Right lobe of liver (tissue), 6 donors: ENCODE results near the gene SEMA4D. TPM values are rescaled to one million over a fixed set of nuclear protein-coding genes. Genes with fewer than 3 reads are reported as not detected.

ENCODE experiments used
- ATAC-seq, 4 donors: fragments of 200-7000 bp; cut with Tn5 transposase; one replicate each; pipeline ENCODE4 v1.9.1; 2020; ENCODE audit warnings: mild to moderate bottlenecking in 4 of 4, moderate library complexity in 4 of 4
- DNase-seq, 3 donors: peaks; one replicate each; pipeline ENCODE4 v3.0.0-alpha.2; 2020
- H3K27ac ChIP-seq, 3 donors: fragments of 200-600 bp; one replicate each; pipeline ENCODE4 v1.8.0; 2022
- H3K27me3 ChIP-seq, 2 donors: fragments of 200-600 bp; one replicate each; pipeline ENCODE4 v1.8.0; 2022
- H3K36me3 ChIP-seq, 4 donors: fragments of 200-600 bp; sonication (generic) in 1 of 4; one replicate each; pipeline versions ENCODE4 v1.5.1 to v1.8.0; 2017 to 2022; ENCODE audit warnings: control low read depth in 1 of 4
- H3K4me1 ChIP-seq, 4 donors: fragments of 200-600 bp; sonication (generic) in 1 of 4; one replicate each; pipeline versions ENCODE4 v1.5.1 to v1.8.0; 2017 to 2022; ENCODE audit warnings: control low read depth in 1 of 4
- H3K4me3 ChIP-seq, 3 donors: fragments of 200-600 bp; one replicate each; pipeline ENCODE4 v1.8.0; 2022
- H3K9me3 ChIP-seq, 4 donors: fragments of 200-600 bp; sonication (generic) in 1 of 4; one replicate each; pipeline versions ENCODE4 v1.5.1 to v1.8.0; 2017 to 2022; ENCODE audit warnings: control low read depth in 1 of 4
- CTCF ChIP-seq, 4 donors: fragments of 200-600 bp in 3 of 4; fragments of 450-650 bp in 1 of 4; IDR thresholded peaks; one replicate each; pipeline versions ENCODE4 v1.5.1 to v1.8.0; 2016 to 2022; ENCODE audit warnings: antibody characterized with exemption in 4 of 4, mild to moderate bottlenecking in 2 of 4
- POLR2A ChIP-seq: fragments of 450-650 bp; IDR thresholded peaks from one replicate; pipeline ENCODE4 v1.6.1; 2017; ENCODE audit warnings: antibody characterized with exemption, mild to moderate bottlenecking
- WGBS: methylation state at CpG from one replicate; pipeline ENCODE4 v1.1.6; 2018; ENCODE audit warnings: low coverage, low lambda C conversion rate; ENCODE audit not compliant: insufficient coverage; ENCODE audit errors: missing lambda C conversion rate; 5-methylcytosine and 5-hydroxymethylcytosine counted together
- intact Hi-C, 2 donors: fragments of 100-400 bp; cut with DNase I; formaldehyde crosslinking; loops; one replicate each; pipeline versions ENCODE4 v1.11.2 to v1.14.1; 2022
- total RNA-seq, 6 experiments: library from RNA; depleted of rRNA in 2 of 6; stranded (reverse); fragments of >200 nt in 2 of 6; fragmentation: NEBNext Ultra II Directional in 3 of 6; extraction: Animal tissue kit (Norgen Biotek cat#: 25700) in 3 of 6; gene quantifications; one replicate each; pipeline versions ENCODE4 v1.1.0 to v1.2.4, GENCODE V29; 2016 to 2023
- donor health status: DM: no; HTN: yes; CAD: no.
- donor health status: DM: no; HTN: no; CAD: no.
- donor health status: DM: no; HTN: no; CAD: no.
- donor health status: DM: no; HTN: yes; CAD: no.
- donor health status: DM: no; HTN: yes; CAD: no.

The SEMA4D gene
- total RNA-seq, 6 experiments from 2014 or later: 2.0 to 7.5 (median 3.5) TPM

- intact Hi-C loops: no loop called here
- no peaks in the 10 kb centered on the region for H3K27me3 ChIP-seq
- ATAC-seq (no peak), DNase-seq (peak in 1 of 3 donors; percentile 26)
- H3K36me3 ChIP-seq: no peaks in the 10 kb centered on the region
- no peaks in the 10 kb centered on the region for H3K9me3 ChIP-seq
- WGBS: 81% methylated on average over 7 of the region's 8 CpGs
- TF ChIP-seq POLR2A (no peak), CTCF (IDR thresholded peaks at IDR 0.05) (no peak)
- no peaks in the 10 kb centered on the region for H3K4me1 ChIP-seq
- no peak overlapping the region for H3K27ac ChIP-seq
- no peak overlapping the region for H3K4me3 ChIP-seq
Measured at GRCh38 chr9:89445801-89446251, 52.1 kb downstream of the SEMA4D start.

GRCh38 chr9:89444925-89445765, 52.8 kb downstream of the SEMA4D start:
- WGBS: 72% methylated on average over 9 of the region's 16 CpGs
- Histone ChIP-seq H3K36me3 (no peaks in the 10 kb centered on the region), H3K9me3 (no peaks in the 10 kb centered on the region), H3K27me3 (no peaks in the 10 kb centered on the region), H3K27ac (no peak overlapping the region), H3K4me3 (no peak overlapping the region), H3K4me1 (no peaks in the 10 kb centered on the region)
- TF ChIP-seq POLR2A (no peak), CTCF (IDR thresholded peaks at IDR 0.05) (no peak)
- intact Hi-C loops: no loop called here
- no peak for ATAC-seq
- DNase-seq: peak in 2 of 3 donors; percentile 7 to 18

- no peak overlapping the region for H3K27ac ChIP-seq
- DNase-seq: no peak
- TF ChIP-seq CTCF (IDR thresholded peaks at IDR 0.05): no peak
- no peak for TF ChIP-seq POLR2A
Measured at GRCh38 chr9:89444274-89444673, 53.6 kb downstream of the SEMA4D start.

GRCh38 chr9:89442981-89443814, 54.7 kb downstream of the SEMA4D start:
- no peaks in the 10 kb centered on the region for H3K9me3 ChIP-seq
- no peak overlapping the region for H3K4me3 ChIP-seq
- intact Hi-C loops: no loop called here
- no peaks in the 10 kb centered on the region for H3K4me1 ChIP-seq
- WGBS: no CpG with 5 or more reads among the region's 22 CpGs
- TF ChIP-seq POLR2A (no peak), CTCF (IDR thresholded peaks at IDR 0.05) (no peak)
- H3K27ac ChIP-seq: no peak overlapping the region
- DNase-seq: no peak
- ATAC-seq: no peak
- no peaks in the 10 kb centered on the region for H3K36me3 ChIP-seq
- no peaks in the 10 kb centered on the region for H3K27me3 ChIP-seq

More at GRCh38 chr9:89444274-89444673, 53.6 kb downstream of the SEMA4D start:
- H3K9me3 ChIP-seq: no peaks in the 10 kb centered on the region
- intact Hi-C loops: no loop called here
- 59% methylated on average over 7 of the region's 9 CpGs for WGBS
- H3K4me3 ChIP-seq: no peak overlapping the region
- no peak for ATAC-seq
- no peaks in the 10 kb centered on the region for H3K36me3 ChIP-seq
- no peaks in the 10 kb centered on the region for H3K27me3 ChIP-seq
- H3K4me1 ChIP-seq: no peaks in the 10 kb centered on the region
